Measurements from ENCODE around the gene METTL8.

METTL8 gene

DNA sequence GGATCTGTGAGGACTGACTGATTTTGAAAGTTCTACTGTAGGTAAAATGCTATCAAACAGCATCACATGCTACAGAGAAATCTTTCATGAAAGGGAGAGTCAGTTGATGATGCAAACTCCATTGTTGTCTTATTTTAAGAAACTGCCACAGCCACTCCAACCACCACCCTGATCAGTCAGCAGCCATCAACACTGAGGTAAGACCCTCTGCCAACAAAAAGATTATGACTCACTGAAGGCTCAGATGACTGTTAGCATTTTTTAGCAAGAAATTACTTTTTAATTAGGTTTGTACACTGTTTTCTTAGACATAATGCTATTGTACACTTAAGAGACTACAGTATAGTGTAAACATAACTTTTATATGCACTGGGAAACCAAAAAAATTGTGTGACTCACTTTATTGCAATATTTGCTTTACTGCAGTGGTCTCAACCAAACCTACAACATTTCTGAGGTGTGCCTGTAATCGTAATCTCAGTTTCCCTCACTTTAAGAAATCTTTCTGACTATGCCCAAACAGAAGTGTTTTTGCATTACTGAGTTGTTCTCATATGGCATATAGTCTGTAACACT is 42.8 kb downstream of the METTL8 start:
- H3K9ac ChIP-seq (ENCODE audit: low read depth, low read length, poor library complexity, severe bottlenecking) = no peak overlapping the region
- H3K27me3 ChIP-seq (ENCODE audit: insufficient read depth, low read length, poor library complexity, severe bottlenecking) = no peaks in the 10 kb centered on the region
- no peak overlapping the region for H3K4me3 ChIP-seq (ENCODE audit: low read length, poor library complexity, severe bottlenecking)
- no peaks in the 10 kb centered on the region for H4K20me1 ChIP-seq (ENCODE audit: insufficient read depth, low read length, poor library complexity, severe bottlenecking)
- H3F3A ChIP-seq (ENCODE audit: low read depth) = no peaks in the 10 kb centered on the region
- no peaks in the 10 kb centered on the region for H3K9me2 ChIP-seq (replicated peaks; ENCODE audit: low read depth, low read length)
- H3K79me2 ChIP-seq (ENCODE audit: insufficient read depth, low read length) = no peaks in the 10 kb centered on the region
- H2AFZ ChIP-seq (ENCODE audit: low read length) = no peak overlapping the region; the same call in 1 of the 2 replicates
- H3K4me1 ChIP-seq (ENCODE audit: insufficient read depth, low read length, poor library complexity, severe bottlenecking) = peaks cover 36% of the 10 kb centered on the region
- no peak for TF ChIP-seq EZH2phosphoT487 (IDR thresholded peaks at IDR 0.05; ENCODE audit: borderline replicate concordance)
- no peak for TF ChIP-seq CTCF (conservative IDR thresholded peaks at IDR 0.05; ENCODE audit: low read length)
- no peaks in the 10 kb centered on the region for H3K9me3 ChIP-seq (ENCODE audit: insufficient read depth, low read depth, low read length)
- H3K36me3 ChIP-seq (ENCODE audit: insufficient read depth, low read length) = no peaks in the 10 kb centered on the region
- H3K4me2 ChIP-seq (ENCODE audit: low read depth, low read length, poor library complexity, severe bottlenecking) = no peak overlapping the region

GRCh38 chr2:171389780-171390179 is 44.0 kb downstream of the METTL8 start:
- no peak overlapping the region for H3K4me2 ChIP-seq (ENCODE audit: low read depth, low read length, poor library complexity, severe bottlenecking)
- peaks cover 43% of the 10 kb centered on the region for H3K4me1 ChIP-seq (ENCODE audit: insufficient read depth, low read length, poor library complexity, severe bottlenecking)
- no peaks in the 10 kb centered on the region for H3F3A ChIP-seq (ENCODE audit: low read depth)
- TF ChIP-seq CTCF (conservative IDR thresholded peaks at IDR 0.05; ENCODE audit: low read length) (no peak), EZH2phosphoT487 (IDR thresholded peaks at IDR 0.05; ENCODE audit: borderline replicate concordance) (no peak)
- no peak overlapping the region for H2AFZ ChIP-seq (ENCODE audit: low read length)
- no peak overlapping the region for H3K4me3 ChIP-seq (ENCODE audit: low read length, poor library complexity, severe bottlenecking)
- H4K20me1 ChIP-seq (ENCODE audit: insufficient read depth, low read length, poor library complexity, severe bottlenecking) = no peaks in the 10 kb centered on the region
- H3K27me3 ChIP-seq (ENCODE audit: insufficient read depth, low read length, poor library complexity, severe bottlenecking) = no peaks in the 10 kb centered on the region
- H3K9ac ChIP-seq (ENCODE audit: low read depth, low read length, poor library complexity, severe bottlenecking) = no peak overlapping the region
- no peaks in the 10 kb centered on the region for H3K9me2 ChIP-seq (replicated peaks; ENCODE audit: low read depth, low read length)
- no peaks in the 10 kb centered on the region for H3K79me2 ChIP-seq (ENCODE audit: insufficient read depth, low read length)
- H3K9me3 ChIP-seq (ENCODE audit: insufficient read depth, low read depth, low read length) = no peaks in the 10 kb centered on the region
- H3K36me3 ChIP-seq (ENCODE audit: insufficient read depth, low read length) = no peaks in the 10 kb centered on the region

DNA sequence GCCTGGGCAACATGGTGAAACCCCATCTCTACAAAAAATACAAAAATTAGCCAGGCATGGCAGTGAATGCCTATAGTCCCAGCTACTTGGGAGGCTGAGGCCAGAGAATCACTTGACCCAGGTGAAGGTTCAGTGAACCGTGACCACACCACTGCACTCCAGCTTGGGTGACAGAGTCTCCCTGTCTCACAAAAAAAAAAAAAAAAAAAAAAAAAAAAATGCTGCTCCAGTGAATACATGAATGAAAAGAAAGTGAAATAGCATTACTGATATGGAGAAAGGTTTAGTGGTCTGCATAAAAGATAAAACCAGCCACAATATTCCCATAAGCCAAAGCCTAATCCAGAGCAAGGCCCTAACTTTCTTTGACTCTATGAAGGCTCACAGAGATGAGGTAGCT is 44.5 kb downstream of the METTL8 start:
- H3K4me2 ChIP-seq (ENCODE audit: low read depth, low read length, poor library complexity, severe bottlenecking) = no peak overlapping the region
- H3K9ac ChIP-seq (ENCODE audit: low read depth, low read length, poor library complexity, severe bottlenecking) = no peak overlapping the region
- H4K20me1 ChIP-seq (ENCODE audit: insufficient read depth, low read length, poor library complexity, severe bottlenecking) = no peaks in the 10 kb centered on the region
- no peaks in the 10 kb centered on the region for H3K9me3 ChIP-seq (ENCODE audit: insufficient read depth, low read depth, low read length)
- no peaks in the 10 kb centered on the region for H3K9me2 ChIP-seq (replicated peaks; ENCODE audit: low read depth, low read length)
- TF ChIP-seq CTCF (conservative IDR thresholded peaks at IDR 0.05; ENCODE audit: low read length) (no peak), EZH2phosphoT487 (IDR thresholded peaks at IDR 0.05; ENCODE audit: borderline replicate concordance) (no peak)
- no peaks in the 10 kb centered on the region for H3K27me3 ChIP-seq (ENCODE audit: insufficient read depth, low read length, poor library complexity, severe bottlenecking)
- H2AFZ ChIP-seq (ENCODE audit: low read length) = no peak overlapping the region
- H3K79me2 ChIP-seq (ENCODE audit: insufficient read depth, low read length) = no peaks in the 10 kb centered on the region
- no peaks in the 10 kb centered on the region for H3K36me3 ChIP-seq (ENCODE audit: insufficient read depth, low read length)
- no peak overlapping the region for H3K4me3 ChIP-seq (ENCODE audit: low read length, poor library complexity, severe bottlenecking)
- peaks cover 42% of the 10 kb centered on the region for H3K4me1 ChIP-seq (ENCODE audit: insufficient read depth, low read length, poor library complexity, severe bottlenecking)
- H3F3A ChIP-seq (ENCODE audit: low read depth) = no peaks in the 10 kb centered on the region
